A673 (cell line): ENCODE data around the gene SYT9. TPM values are rescaled to one million over a fixed set of nuclear protein-coding genes. Genes with fewer than 3 reads are reported as not detected.

Experiments
- BruUV-seq: library from RNA; stranded (reverse); fragments of 400-500 nt; replicated peaks from 2 replicates; lab custom pipeline; 2021; lab: Mats Ljungman, UMichigan
- CTCF ChIA-PET: fragments of 300-600 bp; sonication (Branson Sonifier 250); formaldehyde crosslinking; loops from one replicate; lab custom pipeline; 2022; ENCODE audit warnings: antibody characterized with exemption; lab: Charles Lee
- POLR2A ChIA-PET: fragments of 300-600 bp; sonication (Branson Sonifier 250); formaldehyde crosslinking; loops from one replicate; lab custom pipeline; 2022; ENCODE audit warnings: antibody characterized with exemption; ENCODE audit not compliant: low non-redundant PET; lab: Charles Lee
- DNase-seq: peaks from one replicate; pipeline ENCODE4 v3.0.0-alpha.2; 2015; ENCODE audit warnings: low spot score
- H3K27ac ChIP-seq: fragments of 200-600 bp; sonication (generic); 2 replicates; pipeline ENCODE4 v1.5.1; 2016; ENCODE audit warnings: mixed run types, low read depth, mild to moderate bottlenecking, mixed read lengths, antibody characterized with exemption, low read length; ENCODE audit not compliant: poor library complexity, severe bottlenecking
- H3K27me3 ChIP-seq: fragments of 200-600 bp; sonication (generic); replicated peaks from 2 replicates; pipeline ENCODE4 v1.6.1; 2017; ENCODE audit warnings: mixed run types, low read depth, mild to moderate bottlenecking, mixed read lengths, antibody characterized with exemption, low read length; ENCODE audit not compliant: insufficient read depth, poor library complexity
- H3K36me3 ChIP-seq: fragments of 200-600 bp; sonication (generic); 2 replicates; pipeline ENCODE4 v1.6.1; 2016; ENCODE audit warnings: mixed run types, mild to moderate bottlenecking, mixed read lengths, antibody characterized with exemption, low read length; ENCODE audit not compliant: insufficient read depth, poor library complexity, severe bottlenecking
- H3K4me1 ChIP-seq: fragments of 200-600 bp; sonication (generic); 2 replicates; pipeline ENCODE4 v1.6.1; 2017; ENCODE audit warnings: mixed run types, mild to moderate bottlenecking, mixed read lengths, antibody characterized with exemption, low read length; ENCODE audit not compliant: insufficient read depth, poor library complexity, severe bottlenecking
- H3K4me3 ChIP-seq: fragments of 200-600 bp; sonication (generic); 2 replicates; pipeline ENCODE4 v1.5.1; 2016; ENCODE audit warnings: low read depth, mixed run types, mild to moderate bottlenecking, mixed read lengths, low read length; ENCODE audit not compliant: poor library complexity, severe bottlenecking
- H3K9me3 ChIP-seq: fragments of 200-600 bp; sonication (generic); 2 replicates; pipeline ENCODE4 v1.6.1; 2016; ENCODE audit warnings: mixed run types, low read depth, mild to moderate bottlenecking, mixed read lengths, antibody characterized with exemption, low read length; ENCODE audit not compliant: poor library complexity, severe bottlenecking
- CTCF ChIP-seq: fragments of 300-800, 200-600 bp; sonication (generic); conservative IDR thresholded peaks from 2 replicates; pipeline ENCODE4 v1.5.1; 2017; ENCODE audit warnings: low read depth, mild to moderate bottlenecking, antibody characterized with exemption, low read length, moderate library complexity, mixed read lengths
- EZH2 ChIP-seq: fragments of 200-600 bp; sonication (generic); IDR thresholded peaks from 2 replicates; pipeline ENCODE4 v1.6.1; 2017; ENCODE audit warnings: borderline replicate concordance, low read depth, mild to moderate bottlenecking, mixed read lengths, antibody characterized with exemption, low read length; ENCODE audit not compliant: poor library complexity, severe bottlenecking
- intact Hi-C: fragments of 100-400 bp; cut with micrococcal nuclease; formaldehyde crosslinking; loops from one replicate; pipeline ENCODE4 v1.10.0; 2022; ENCODE audit not compliant: unreplicated experiment
- total RNA-seq: library from RNA; stranded (reverse); gene quantifications from 2 replicates; pipeline ENCODE4 v1.2.3, GENCODE V29; 2021

Gene SYT9
- total RNA-seq, 1 experiment from 2014 or later: not detected

- intact Hi-C loops: loop anchor here (5.0 kb wide), 2 partner anchors 88 to 293 kb away; no protein-coding TSS in a partner anchor
- no TSS peak for BruUV-seq
These were observed 188.1 kb downstream of the SYT9 start for GRCh38 chr11:7439746-7440320.

DNA sequence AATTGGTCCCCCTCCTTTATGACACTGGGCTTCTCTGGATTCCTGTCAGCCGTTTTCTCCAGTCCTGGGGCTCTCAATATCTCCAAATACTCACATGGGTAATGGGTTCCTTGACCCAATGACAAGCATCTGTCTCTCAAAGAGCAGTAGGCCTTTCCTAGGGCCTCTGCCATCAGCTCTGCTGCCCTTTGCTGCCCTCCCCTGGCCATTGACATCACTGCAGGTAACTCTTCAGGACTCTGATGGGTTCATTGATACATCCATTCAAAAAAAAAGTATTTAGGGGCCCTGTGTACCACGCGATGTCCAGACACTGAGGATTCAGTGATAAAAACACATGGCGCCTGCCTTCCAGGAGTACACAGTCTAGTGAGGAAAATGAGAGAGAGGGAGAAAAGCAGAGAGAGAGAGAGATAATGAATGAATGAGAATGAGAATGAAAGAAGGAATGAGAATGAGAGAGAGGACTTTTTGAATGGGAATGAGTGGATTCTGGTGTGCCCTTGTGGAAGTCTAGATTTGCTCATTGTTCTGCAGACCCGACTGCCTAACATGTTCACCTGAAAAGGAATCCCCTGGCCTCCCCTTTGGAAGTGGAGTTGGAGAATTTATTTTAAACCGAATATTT lies 191.0 kb downstream of the SYT9 start:
- BruUV-seq: no TSS peak
- no peaks in the 10 kb centered on the region for H3K9me3 ChIP-seq
- TF ChIP-seq EZH2 (no peak), CTCF (peak; percentile 78)
- no peaks in the 10 kb centered on the region for H3K4me1 ChIP-seq
- ChIA-PET CTCF (interaction anchor here (0.5 to 0.8 kb wide), 4 partner anchors 13 to 638 kb away, joined by 3 to 6 read pairs (median 4); no protein-coding TSS in a partner anchor), POLR2A (no interaction called here)
- intact Hi-C loops: loop anchor here (1.0 to 5.0 kb wide), 3 partner anchors 90 to 344 kb away; no protein-coding TSS in a partner anchor
- no peak overlapping the region for H3K27ac ChIP-seq
- H3K4me3 ChIP-seq: no peak overlapping the region
- no peaks in the 10 kb centered on the region for H3K36me3 ChIP-seq
- peak; percentile 62 for DNase-seq
- H3K27me3 ChIP-seq: no peaks in the 10 kb centered on the region

More at GRCh38 chr11:7439746-7440320, 188.1 kb downstream of the SYT9 start:
- ChIA-PET CTCF (no interaction called here), POLR2A (no interaction called here)
- DNase-seq: no peak
- no peaks in the 10 kb centered on the region for H3K4me1 ChIP-seq
- no peak overlapping the region for H3K27ac ChIP-seq
- TF ChIP-seq EZH2 (no peak), CTCF (no peak)
- no peaks in the 10 kb centered on the region for H3K9me3 ChIP-seq
- no peak overlapping the region for H3K4me3 ChIP-seq
- no peaks in the 10 kb centered on the region for H3K36me3 ChIP-seq
- H3K27me3 ChIP-seq: no peaks in the 10 kb centered on the region

DNA sequence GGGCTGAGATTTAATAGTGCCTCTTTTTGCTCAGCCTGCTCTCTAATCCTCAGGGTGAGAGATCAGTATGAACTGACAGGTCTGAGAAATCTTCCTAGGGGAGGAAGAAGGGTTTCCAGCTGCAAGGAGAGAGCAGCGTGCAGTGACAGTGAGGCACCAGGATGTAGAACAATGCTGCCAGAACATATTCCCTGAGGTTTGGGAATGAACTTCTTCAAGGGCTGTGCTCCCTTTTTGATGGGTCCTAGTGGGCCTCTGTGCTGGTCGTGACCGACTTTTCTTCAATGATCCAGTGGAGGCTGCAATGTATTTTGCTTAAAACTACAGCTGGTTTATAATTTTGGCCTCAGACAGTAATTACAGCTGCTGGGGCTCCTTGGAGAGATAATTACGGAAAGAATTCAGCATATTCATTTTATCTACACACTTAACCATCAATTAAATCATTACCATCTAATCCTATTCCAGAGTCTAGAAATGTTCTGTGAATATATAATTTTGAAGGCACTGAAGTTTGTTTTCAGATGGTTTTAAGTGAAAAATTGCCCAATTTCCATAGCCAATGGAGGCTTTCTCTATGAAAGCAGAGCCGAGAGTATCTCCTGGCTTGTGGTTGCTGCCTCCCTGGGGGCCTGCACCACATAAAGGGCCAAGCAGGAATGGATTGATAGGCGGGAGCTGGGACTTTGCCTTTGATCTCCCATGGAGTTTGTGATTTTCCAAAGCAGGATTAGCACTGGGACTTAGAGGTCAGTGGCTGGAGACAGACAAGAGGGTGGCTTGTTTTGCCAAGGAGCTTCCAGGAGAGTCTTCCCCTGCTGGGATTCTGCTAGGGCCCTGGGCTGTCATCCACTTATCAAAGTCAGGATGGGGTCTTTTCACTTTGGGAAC lies 192.6 kb downstream of the SYT9 start:
- no peaks in the 10 kb centered on the region for H3K36me3 ChIP-seq
- intact Hi-C loops: loop anchor here (5.0 kb wide), 2 partner anchors 92 to 297 kb away; no protein-coding TSS in a partner anchor

More for the DNA sequence above, 192.6 kb downstream of the SYT9 start:
- H3K4me1 ChIP-seq: no peaks in the 10 kb centered on the region
- BruUV-seq: no TSS peak
- no peak for TF ChIP-seq EZH2
- no peak for TF ChIP-seq CTCF
- POLR2A ChIA-PET: no interaction called here
- CTCF ChIA-PET: no interaction called here
- no peak overlapping the region for H3K27ac ChIP-seq
- no peak overlapping the region for H3K4me3 ChIP-seq
- no peak for DNase-seq
- no peaks in the 10 kb centered on the region for H3K9me3 ChIP-seq
- H3K27me3 ChIP-seq: no peaks in the 10 kb centered on the region
